Suprapubic skin (tissue), 4 donors: ENCODE results near the gene NPBWR2. TPM values are rescaled to one million over a fixed set of nuclear protein-coding genes. Genes with fewer than 3 reads are reported as not detected.

Experiments used
- DNase-seq, 2 donors: peaks; one replicate each; pipeline ENCODE4 v3.0.0-alpha.2; 2019; ENCODE audit warnings: low spot score in 2 of 2
- H3K27ac ChIP-seq: fragments of 200-600 bp; sonication (generic); one replicate; pipeline ENCODE4 v1.5.1; 2019
- H3K27me3 ChIP-seq: fragments of 200-600 bp; sonication (generic); one replicate; pipeline ENCODE4 v1.5.1; 2019
- H3K36me3 ChIP-seq: fragments of 200-600 bp; sonication (generic); one replicate; pipeline ENCODE4 v1.5.1; 2019
- H3K4me1 ChIP-seq: fragments of 200-600 bp; sonication (generic); one replicate; pipeline ENCODE4 v1.5.1; 2019
- H3K4me3 ChIP-seq: fragments of 200-600 bp; sonication (generic); one replicate; pipeline ENCODE4 v1.5.1; 2019; ENCODE audit warnings: mild to moderate bottlenecking
- H3K9me3 ChIP-seq: fragments of 200-600 bp; sonication (generic); one replicate; pipeline ENCODE4 v1.5.1; 2019
- CTCF ChIP-seq, 2 donors: fragments of 200-600 bp in 1 of 2; fragments of 450-650 bp in 1 of 2; sonication (generic) in 1 of 2; IDR thresholded peaks; one replicate each; pipeline ENCODE4 v1.5.1; 2016 to 2019; ENCODE audit warnings: antibody characterized with exemption in 2 of 2, mild to moderate bottlenecking in 1 of 2, moderate library complexity in 1 of 2
- EP300 ChIP-seq: sonication (generic); formaldehyde crosslinking; IDR thresholded peaks from one replicate; pipeline ENCODE4 v1.6.1; 2017; ENCODE audit warnings: antibody characterized with exemption
- POLR2A ChIP-seq, 2 donors: fragments of 450-650 bp; IDR thresholded peaks; one replicate each; pipeline ENCODE4 v1.6.1; 2017; ENCODE audit warnings: antibody characterized with exemption in 2 of 2, mild to moderate bottlenecking in 2 of 2, moderate library complexity in 2 of 2
- POLR2AphosphoS5 ChIP-seq, 3 donors: sonication (generic); formaldehyde crosslinking; IDR thresholded peaks; one replicate each; pipeline ENCODE4 v1.6.1; 2017; ENCODE audit warnings: antibody characterized with exemption in 3 of 3
- WGBS: methylation state at CpG from one replicate; pipeline ENCODE4 v1.1.5; 2018; 5-methylcytosine and 5-hydroxymethylcytosine counted together
- total RNA-seq, 4 donors: library from RNA; depleted of rRNA; stranded (reverse); fragments of >200 nt; gene quantifications; one replicate each; pipeline ENCODE4 v1.1.0, GENCODE V29; 2016

The NPBWR2 gene
- total RNA-seq, 4 donors from 2014 or later: not detected

- H3K4me3 ChIP-seq: no peak overlapping the region
These were observed 51.3 kb downstream of the NPBWR2 start for GRCh38 chr20:64055893-64056638.

GRCh38 chr20:64055396-64055892 lies 51.9 kb downstream of the NPBWR2 start:
- Histone ChIP-seq H3K36me3 (no peaks in the 10 kb centered on the region), H3K27ac (peak overlapping the region; percentile 62), H3K4me1 (peaks cover 42% of the 10 kb centered on the region), H3K27me3 (peaks cover 30% of the 10 kb centered on the region), H3K4me3 (no peak overlapping the region), H3K9me3 (no peaks in the 10 kb centered on the region)
- WGBS: 64% methylated on average over 5 of the region's 9 CpGs
- DNase-seq: no peak
- no peak for TF ChIP-seq POLR2A (IDR thresholded peaks at IDR 0.05)
- no peak for TF ChIP-seq POLR2AphosphoS5 (IDR thresholded peaks at IDR 0.05)
- TF ChIP-seq CTCF (IDR thresholded peaks at IDR 0.05): no peak
- TF ChIP-seq EP300: no peak

More at GRCh38 chr20:64055893-64056638, 51.3 kb downstream of the NPBWR2 start:
- TF ChIP-seq POLR2AphosphoS5 (IDR thresholded peaks at IDR 0.05) (peak in 1 of 3 donors; percentile 22), POLR2A (IDR thresholded peaks at IDR 0.05) (no peak)
- DNase-seq: no peak
- Histone ChIP-seq H3K4me1 (peaks cover 42% of the 10 kb centered on the region), H3K27ac (peak overlapping the region; percentile 62), H3K9me3 (no peaks in the 10 kb centered on the region), H3K36me3 (no peaks in the 10 kb centered on the region), H3K27me3 (peaks cover 24% of the 10 kb centered on the region)
- 45% methylated on average over 10 of the region's 22 CpGs for WGBS

- H3K4me3 ChIP-seq: no peak overlapping the region
- WGBS: no CpG with 5 or more reads among the region's 17 CpGs
- no peak for DNase-seq
- no peaks in the 10 kb centered on the region for H3K36me3 ChIP-seq
- H3K9me3 ChIP-seq: no peaks in the 10 kb centered on the region
- H3K27me3 ChIP-seq: peaks cover 41% of the 10 kb centered on the region
- TF ChIP-seq EP300: no peak
- H3K27ac ChIP-seq: peak overlapping the region; percentile 70
- H3K4me1 ChIP-seq: peaks cover 49% of the 10 kb centered on the region
These were observed 53.3 kb downstream of the NPBWR2 start for GRCh38 chr20:64053841-64054661.

Other genes starting within 250 kb of the NPBWR2 start
- not detected for gene ABHD16B, start 246.1 kb downstream of the NPBWR2 start, total RNA-seq
- 10 to 100 TPM; 66.5 to 87.4 (median 74.1) TPM for gene TPD52L2, start 242.3 kb downstream of the NPBWR2 start, total RNA-seq
- gene DNAJC5, start 212.4 kb downstream of the NPBWR2 start, total RNA-seq: 10 to 100 TPM; 36.4 to 62.0 (median 53.7) TPM
- 10 to 100 TPM; 32.3 to 80.1 (median 52.5) TPM for gene UCKL1, start 151.1 kb downstream of the NPBWR2 start, total RNA-seq
- 10 to 100 TPM; 17.7 to 32.4 (median 24.3) TPM for gene ZNF512B, start 137.6 kb downstream of the NPBWR2 start, total RNA-seq
- gene SAMD10, start 127.9 kb downstream of the NPBWR2 start, total RNA-seq: 10 to 100 TPM in 2 of 4 donors, 1 to 10 TPM in 2; 7.2 to 15.8 (median 9.6) TPM
- gene PRPF6, start 126.4 kb downstream of the NPBWR2 start, total RNA-seq: 10 to 100 TPM; 70.7 to 93.0 (median 83.9) TPM
- gene C20orf204, start 71.4 kb downstream of the NPBWR2 start, total RNA-seq: 1 to 10 TPM; 1.1 to 5.1 (median 1.8) TPM
- 1 to 10 TPM in 3 of 4 donors, under 1 TPM in 1; 0.79 to 8.7 (median 3.3) TPM for gene SOX18, start 57.9 kb downstream of the NPBWR2 start, total RNA-seq
- 10 to 100 TPM in 3 of 4 donors, 1 to 10 TPM in 1; 8.6 to 27.9 (median 13.2) TPM for gene TCEA2, start 44.4 kb downstream of the NPBWR2 start, total RNA-seq
- 10 to 100 TPM; 14.8 to 18.4 (median 16.2) TPM for gene RGS19, start 28.0 kb downstream of the NPBWR2 start, total RNA-seq
- under 1 TPM; 0.45 to 0.68 (median 0.52) TPM for gene OPRL1, start 27.5 kb downstream of the NPBWR2 start, total RNA-seq
- not detected for gene LKAAEAR1, start 23.2 kb downstream of the NPBWR2 start, total RNA-seq
- gene MYT1, start 56.9 kb upstream of the NPBWR2 start, total RNA-seq: under 1 TPM in 1 of 4 donors, not detected in 3; 0.34 TPM
- 100 to 1,000 TPM; 102 to 245 (median 147) TPM for gene PCMTD2, start 148.2 kb upstream of the NPBWR2 start, total RNA-seq